ENCODE measurements around the gene UBE2I.

UBE2I gene

GRCh38 chr16:1312467-1312816 is 3.0 kb downstream of the UBE2I start:
- no peak for DNase-seq (ENCODE audit: low read depth in 2 of 3, low spot score in 1 of 3)

- DNase-seq (ENCODE audit: low read depth in 2 of 3, low spot score in 1 of 3), result no peak
These were observed 3.5 kb downstream of the UBE2I start for GRCh38 chr16:1312903-1313302.

- no peak for DNase-seq (ENCODE audit: low read depth in 2 of 3, low spot score in 1 of 3)
These were observed 4.4 kb downstream of the UBE2I start for GRCh38 chr16:1313721-1314369.

GRCh38 chr16:1314399-1315068 is 5.1 kb downstream of the UBE2I start:
- DNase-seq (ENCODE audit: low read depth in 2 of 3, low spot score in 1 of 3), result no peak

- no peak for DNase-seq (ENCODE audit: low read depth in 2 of 3, low spot score in 1 of 3)
These were observed 5.9 kb downstream of the UBE2I start for GRCh38 chr16:1315081-1316032.

- no peak for DNase-seq (ENCODE audit: low read depth in 2 of 3, low spot score in 1 of 3)
These were observed 6.6 kb downstream of the UBE2I start for GRCh38 chr16:1316033-1316405.

GRCh38 chr16:1317479-1318267 is 8.2 kb downstream of the UBE2I start:
- DNase-seq (ENCODE audit: low read depth in 2 of 3, low spot score in 1 of 3), result no peak

- DNase-seq (ENCODE audit: low read depth in 2 of 3, low spot score in 1 of 3), result no peak
These were observed 8.8 kb downstream of the UBE2I start for GRCh38 chr16:1318268-1318545.

GRCh38 chr16:1319041-1319440 is 9.6 kb downstream of the UBE2I start:
- DNase-seq (ENCODE audit: low read depth in 2 of 3, low spot score in 1 of 3), result no peak

- DNase-seq (ENCODE audit: low read depth in 2 of 3, low spot score in 1 of 3), result no peak
These were observed 10.7 kb downstream of the UBE2I start for GRCh38 chr16:1320097-1320496.

- no peak for DNase-seq (ENCODE audit: low read depth in 2 of 3, low spot score in 1 of 3)
These were observed 11.3 kb downstream of the UBE2I start for GRCh38 chr16:1320658-1321240.

- no peak for DNase-seq (ENCODE audit: low read depth in 2 of 3, low spot score in 1 of 3)
These were observed 13.0 kb downstream of the UBE2I start for GRCh38 chr16:1322407-1322806.

GRCh38 chr16:1323296-1324239 is 14.1 kb downstream of the UBE2I start:
- no peak for DNase-seq (ENCODE audit: low read depth in 2 of 3, low spot score in 1 of 3)

- DNase-seq (ENCODE audit: low read depth in 2 of 3, low spot score in 1 of 3), result no peak
These were observed 14.9 kb downstream of the UBE2I start for GRCh38 chr16:1324286-1324826.

GRCh38 chr16:1325261-1325660 is 15.8 kb downstream of the UBE2I start:
- no peak for DNase-seq (ENCODE audit: low read depth in 2 of 3, low spot score in 1 of 3)

- no peak for DNase-seq (ENCODE audit: low read depth in 2 of 3, low spot score in 1 of 3)
These were observed 16.4 kb downstream of the UBE2I start for GRCh38 chr16:1325673-1326371.

GRCh38 chr16:1326391-1326790 is 17.0 kb downstream of the UBE2I start:
- DNase-seq (ENCODE audit: low read depth in 2 of 3, low spot score in 1 of 3), result no peak

GRCh38 chr16:1326946-1327618 is 17.6 kb downstream of the UBE2I start:
- DNase-seq (ENCODE audit: low read depth in 2 of 3, low spot score in 1 of 3), result no peak

- DNase-seq (ENCODE audit: low read depth in 2 of 3, low spot score in 1 of 3), result no peak
These were observed 18.1 kb downstream of the UBE2I start for GRCh38 chr16:1327619-1327947.

Measured in stimulated activated CD4-positive, alpha-beta T cell treated with anti-CD3 and anti-CD28 coated beads, Interleukin-12 subunit alpha, Interleukin-12 subunit beta, amount 100 ng/mL, for 48 hours (primary cell).